HG03439 (cell line): Measurements from ENCODE around the gene DDX23.
A peak's percentile ranks its signal among the peaks of the same experiment; 100 is the strongest.
"Not testable (repeated sequence)": the region's sequence is repeated elsewhere in the genome, so short reads cannot be mapped to it uniquely, and the experiment has no call there.

Experiments used
- ATAC-seq: cut with Tn5 transposase; IDR thresholded peaks from one replicate; pipeline ENCODE4 v1.9.1; 2021; ENCODE audit warnings: mild to moderate bottlenecking, moderate library complexity; ENCODE audit not compliant: unreplicated experiment

The DDX23 gene

DNA sequence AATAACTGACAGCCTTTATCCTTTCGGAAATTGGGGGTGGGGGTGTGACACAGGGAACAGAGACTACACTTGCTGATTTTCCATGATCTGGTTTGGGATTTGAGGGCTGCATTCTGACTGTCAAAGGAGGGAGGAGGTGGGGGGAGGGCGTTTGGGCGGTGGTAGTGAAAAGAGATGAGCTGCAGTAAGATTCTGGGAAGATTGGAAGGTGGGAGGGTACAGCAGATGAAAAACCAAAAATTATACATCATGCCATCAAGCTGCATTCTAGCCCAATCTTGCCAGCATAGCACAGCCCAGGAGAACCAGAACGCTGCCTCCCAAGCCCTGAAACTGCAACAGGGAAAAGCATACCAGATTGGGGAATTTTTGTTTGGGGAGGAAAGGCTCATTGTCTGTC lies 11.3 kb upstream of the DDX23 start:
- ATAC-seq, result no peak

DNA sequence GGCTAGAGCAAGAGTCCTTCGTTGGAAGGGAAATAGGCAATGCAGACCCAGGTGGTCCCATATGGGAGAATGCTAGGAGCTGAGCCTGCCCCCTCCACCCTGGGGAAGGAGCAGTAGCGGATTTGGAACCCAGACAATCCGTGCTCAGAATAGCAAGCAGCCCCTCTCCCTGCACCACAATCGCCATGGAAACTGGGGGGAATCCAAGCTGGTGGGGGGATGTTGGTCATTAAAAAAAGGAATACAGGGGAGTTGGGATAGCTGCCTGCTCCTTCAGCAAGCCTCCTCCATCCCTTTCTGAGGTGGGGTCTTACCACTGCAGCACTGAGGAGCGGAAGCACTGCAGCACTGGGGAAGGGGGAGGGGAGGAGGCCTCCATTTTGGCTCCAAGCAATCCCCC lies 10.8 kb upstream of the DDX23 start:
- no peak for ATAC-seq

- no peak for ATAC-seq
Observed at GRCh38 chr12:48861111-48861510, 9.1 kb upstream of the DDX23 start.

DNA sequence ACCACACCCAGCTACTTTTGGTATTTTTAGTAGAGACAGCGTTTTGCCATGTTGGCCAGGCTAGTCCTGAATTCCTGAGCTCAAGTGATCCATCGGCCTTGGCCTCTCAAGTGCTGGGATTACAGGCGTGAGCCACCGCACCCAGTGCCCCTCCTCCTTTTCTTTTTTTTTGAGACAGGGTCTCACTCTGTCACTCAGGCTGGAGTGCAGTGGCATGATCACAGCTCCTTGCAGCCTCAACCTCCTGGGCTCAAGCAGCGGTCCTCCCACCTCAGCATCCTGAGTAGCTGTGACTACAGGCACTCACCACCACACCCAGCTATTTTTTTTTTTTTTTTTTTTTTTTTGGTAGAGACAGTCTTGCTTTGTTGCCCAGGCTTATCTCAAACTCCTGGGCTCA lies 8.3 kb upstream of the DDX23 start:
- ATAC-seq, result not testable (repeated sequence)

GRCh38 chr12:48859607-48860006 lies 7.6 kb upstream of the DDX23 start:
- ATAC-seq, result no peak

DNA sequence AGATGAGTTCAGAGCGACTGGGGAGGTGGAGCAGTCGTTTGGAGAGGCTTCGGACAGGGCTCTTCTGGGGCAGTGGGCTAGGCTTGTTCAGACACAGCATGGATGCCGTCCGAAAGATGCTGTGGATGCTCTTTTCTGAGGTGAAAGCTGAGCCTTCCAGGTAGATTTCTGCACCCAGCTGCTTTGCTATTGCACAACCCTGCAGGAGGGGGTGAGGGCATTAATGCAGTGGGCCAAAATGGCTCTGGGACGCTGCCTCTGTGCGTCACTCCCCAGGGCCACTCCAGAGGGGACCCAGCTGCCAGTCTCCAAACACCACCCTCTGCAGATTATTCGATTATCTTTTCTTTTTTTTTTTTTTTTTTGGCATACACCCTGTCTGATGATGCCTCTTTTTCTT lies 6.1 kb upstream of the DDX23 start:
- ATAC-seq, result no peak

DNA sequence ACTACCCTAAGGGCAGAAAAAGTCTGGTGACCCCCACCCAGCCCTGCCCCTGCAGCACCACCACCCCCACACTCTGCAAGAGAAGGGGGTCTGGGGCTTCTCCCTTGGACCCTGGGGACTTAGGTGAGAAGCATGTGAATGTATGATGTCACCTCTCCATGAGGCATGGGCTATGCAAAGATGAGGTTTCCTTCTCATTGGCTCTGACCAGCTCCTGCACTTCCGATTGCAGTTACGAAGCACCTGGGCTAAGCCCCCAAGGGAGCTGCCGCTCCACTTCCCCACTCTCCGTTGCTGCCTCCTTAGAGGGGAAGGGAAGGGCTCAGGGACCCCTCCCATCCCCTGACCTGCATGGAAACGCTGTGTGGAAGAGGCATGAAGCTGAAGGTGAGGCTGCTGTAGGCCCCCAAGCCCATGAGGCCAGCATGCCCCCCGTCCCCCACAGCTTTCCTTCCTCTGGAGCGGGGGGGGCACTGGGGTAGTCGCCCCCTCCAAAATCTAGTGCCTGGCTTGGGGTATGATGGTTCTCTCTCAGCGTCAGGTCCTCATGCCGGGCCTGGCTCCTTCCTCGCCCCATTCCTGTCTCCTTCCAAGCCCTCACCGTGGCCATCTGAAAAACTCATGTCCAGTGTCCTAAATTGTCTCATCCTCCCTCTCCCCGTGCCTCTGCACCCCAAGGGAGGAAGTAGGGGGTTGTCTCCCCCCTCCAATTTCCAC lies 5.5 kb upstream of the DDX23 start:
- ATAC-seq, result no peak

DNA sequence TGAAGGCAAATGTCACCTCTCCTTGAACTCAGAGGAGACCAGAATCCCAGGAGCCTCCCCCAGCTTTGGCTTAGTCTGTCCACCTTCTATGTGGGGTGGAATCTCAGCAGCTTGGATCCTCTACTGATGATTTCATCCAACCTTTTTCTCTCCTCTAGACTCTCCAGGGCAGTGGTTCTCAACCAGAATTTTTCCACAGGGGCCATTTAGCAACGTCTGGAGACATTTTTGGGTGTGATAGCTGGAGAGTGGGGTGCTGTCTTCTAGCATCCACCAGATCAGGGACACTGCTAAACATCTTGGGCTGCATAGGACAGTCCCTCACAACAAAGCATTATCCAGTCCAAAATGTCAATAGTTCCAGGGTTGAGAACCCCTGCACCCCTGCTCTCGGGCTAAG lies 4.4 kb upstream of the DDX23 start:
- ATAC-seq, result no peak

DNA sequence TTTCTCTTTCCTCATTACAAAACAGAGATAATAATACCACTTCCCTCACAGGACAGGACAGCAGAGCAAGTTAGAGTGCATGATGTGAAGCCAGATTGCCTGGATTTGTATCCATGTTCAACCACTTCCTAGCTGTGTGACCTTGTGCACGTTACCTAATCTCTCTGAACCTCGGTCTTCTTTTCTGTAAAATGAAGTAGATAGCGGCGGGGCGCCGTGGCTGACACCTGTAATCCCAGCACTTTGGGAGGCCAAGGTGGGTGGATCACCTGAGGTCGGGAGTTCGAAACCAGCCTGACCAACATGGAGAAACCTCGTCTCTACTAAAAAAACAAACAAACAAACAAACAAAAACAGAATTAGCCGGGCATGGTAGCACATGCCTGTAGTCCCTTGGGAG lies 3.0 kb upstream of the DDX23 start:
- ATAC-seq, result not testable (repeated sequence)

DNA sequence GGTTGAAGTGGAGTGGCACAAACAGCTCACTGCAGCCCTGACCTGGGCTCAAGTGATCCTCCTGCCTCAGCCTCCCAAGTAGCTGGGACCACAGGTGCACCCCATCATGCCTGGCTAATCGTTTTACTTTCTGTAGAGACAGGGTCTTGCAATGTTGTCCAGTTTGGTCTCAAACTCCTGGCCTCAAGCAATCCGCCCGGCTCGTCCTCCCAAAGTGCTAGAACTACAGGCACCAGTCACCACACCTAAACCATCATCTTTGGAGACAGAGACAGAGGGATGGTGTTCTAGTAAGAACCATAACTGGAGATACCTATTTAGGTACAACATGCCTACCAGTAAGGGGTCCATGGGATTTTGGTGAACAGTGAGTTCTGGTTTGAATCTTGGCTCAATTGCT lies 2.5 kb upstream of the DDX23 start:
- ATAC-seq, result no peak

GRCh38 chr12:48852734-48853688 lies 1.0 kb upstream of the DDX23 start:
- ATAC-seq, result peak; percentile 40

- not testable (repeated sequence) for ATAC-seq
Observed at GRCh38 chr12:48842021-48842420, 9.9 kb downstream of the DDX23 start.

- no peak for ATAC-seq
Observed at GRCh38 chr12:48838048-48838447, 13.9 kb downstream of the DDX23 start.

- ATAC-seq, result no peak
Observed at GRCh38 chr12:48832321-48833060, 19.5 kb downstream of the DDX23 start.

DNA sequence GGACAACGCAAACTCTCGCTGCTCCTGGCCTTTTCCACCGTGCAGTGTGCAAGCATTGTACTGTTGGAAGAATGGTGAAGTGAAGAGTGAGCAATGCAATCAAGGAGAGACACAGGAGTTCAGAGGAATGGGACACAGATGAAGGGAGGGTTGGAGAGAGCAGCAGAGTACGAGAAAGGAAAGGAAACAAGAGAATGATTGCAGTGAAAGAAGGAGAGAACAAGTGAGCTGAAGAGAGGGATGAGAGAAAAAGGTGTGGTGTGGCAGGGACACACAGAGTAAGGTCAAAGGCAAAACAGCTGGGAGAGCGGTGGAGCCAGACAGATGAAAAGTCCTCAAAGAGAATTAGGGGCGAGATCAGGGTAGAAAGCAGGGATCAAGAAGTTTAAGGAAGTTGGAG lies 20.7 kb downstream of the DDX23 start:
- no peak for ATAC-seq

DNA sequence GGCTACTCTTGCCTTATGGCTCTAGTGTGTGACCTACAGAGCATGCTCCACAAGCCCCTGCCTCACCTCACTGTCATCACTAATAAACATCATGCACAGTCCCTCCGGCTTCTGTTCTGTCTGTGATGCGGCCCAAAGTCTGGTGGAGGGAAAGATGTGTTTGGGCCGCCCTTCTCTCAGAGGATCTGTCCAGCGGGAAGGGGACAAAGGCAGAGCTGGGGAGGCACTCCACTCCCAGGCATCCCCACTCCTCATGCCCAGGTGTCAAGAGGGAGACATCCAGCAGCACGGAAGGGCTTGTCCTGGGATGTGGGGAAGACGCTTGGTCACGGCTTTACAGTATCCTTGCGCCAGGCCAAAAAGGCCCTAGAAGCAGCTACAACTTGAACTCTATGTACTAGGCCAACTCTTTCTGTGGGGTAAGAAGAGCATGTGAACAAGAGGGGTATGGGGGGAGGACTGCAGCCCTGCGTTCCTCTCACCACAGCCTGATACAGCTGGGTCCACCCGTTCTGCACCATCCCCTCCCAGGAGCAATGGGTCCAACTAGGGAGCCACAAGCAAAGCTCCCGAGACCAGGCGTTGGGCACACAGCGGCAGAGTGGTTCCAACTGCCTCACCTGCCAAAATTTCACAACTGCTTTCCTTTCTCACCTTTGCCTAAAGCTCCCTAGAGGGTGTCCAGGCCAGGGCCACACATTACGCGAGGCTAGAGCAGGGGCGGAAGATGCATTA lies 23.0 kb downstream of the DDX23 start:
- no peak for ATAC-seq

GRCh38 chr12:48828293-48828692 lies 23.7 kb downstream of the DDX23 start:
- ATAC-seq, result no peak

GRCh38 chr12:48827513-48828096 lies 24.4 kb downstream of the DDX23 start:
- no peak for ATAC-seq

DNA sequence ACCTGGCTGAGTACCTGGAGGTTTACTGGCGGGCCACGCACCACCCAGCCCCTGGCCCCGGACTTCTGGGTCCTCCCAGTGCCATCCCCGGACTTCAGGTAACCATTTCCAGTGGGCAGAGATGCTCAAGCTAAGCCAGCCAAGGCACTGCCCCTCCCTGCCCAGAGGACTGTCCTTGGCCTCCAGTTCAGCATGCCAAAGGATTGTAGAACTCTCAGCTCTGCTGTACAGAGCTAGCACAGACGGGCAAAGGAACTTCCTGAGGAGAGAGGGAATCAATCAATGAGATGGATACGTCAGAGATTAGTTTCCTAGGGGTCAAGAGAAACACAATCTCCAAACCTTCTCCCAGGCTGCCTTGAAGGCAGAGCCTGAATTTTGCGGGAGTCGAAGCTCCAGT lies 24.9 kb downstream of the DDX23 start:
- ATAC-seq, result no peak

DNA sequence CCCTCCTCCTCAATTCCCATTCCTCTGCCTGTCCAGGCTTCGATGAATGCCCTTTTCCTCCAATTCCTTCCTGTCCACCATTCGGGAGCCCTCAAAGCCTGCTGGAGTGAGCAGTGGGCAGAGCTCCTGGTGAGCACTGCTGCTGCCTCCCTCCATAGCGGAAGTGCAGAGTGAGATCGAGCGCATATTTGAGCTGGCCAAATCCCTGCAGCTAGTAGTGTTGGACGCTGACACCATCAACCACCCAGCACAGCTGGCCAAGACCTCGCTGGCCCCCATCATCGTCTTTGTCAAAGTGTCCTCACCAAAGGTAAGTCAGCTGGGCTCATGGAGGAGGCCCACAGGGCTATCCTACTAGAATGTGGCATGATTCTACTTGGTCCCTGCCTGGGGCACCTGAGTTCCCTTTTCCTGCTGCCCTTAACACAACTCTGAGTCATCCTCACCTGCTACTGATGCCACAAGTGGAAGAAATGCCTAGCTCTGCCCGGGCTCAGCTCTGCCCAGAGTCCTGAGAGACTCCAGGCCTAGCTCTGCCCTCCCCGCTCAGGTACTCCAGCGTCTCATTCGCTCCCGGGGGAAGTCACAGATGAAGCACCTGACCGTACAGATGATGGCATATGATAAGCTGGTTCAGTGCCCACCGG lies 25.6 kb downstream of the DDX23 start:
- no peak for ATAC-seq
